ENCODE results near the gene HPD. TPM values are rescaled to one million over a fixed set of nuclear protein-coding genes. Genes with fewer than 3 reads are reported as not detected.

The HPD gene
- total and polyA plus RNA-seq, 2 donors (not counting 3 experiments of a cell fraction or from before 2014, with no cell fraction given) = not detected

DNA sequence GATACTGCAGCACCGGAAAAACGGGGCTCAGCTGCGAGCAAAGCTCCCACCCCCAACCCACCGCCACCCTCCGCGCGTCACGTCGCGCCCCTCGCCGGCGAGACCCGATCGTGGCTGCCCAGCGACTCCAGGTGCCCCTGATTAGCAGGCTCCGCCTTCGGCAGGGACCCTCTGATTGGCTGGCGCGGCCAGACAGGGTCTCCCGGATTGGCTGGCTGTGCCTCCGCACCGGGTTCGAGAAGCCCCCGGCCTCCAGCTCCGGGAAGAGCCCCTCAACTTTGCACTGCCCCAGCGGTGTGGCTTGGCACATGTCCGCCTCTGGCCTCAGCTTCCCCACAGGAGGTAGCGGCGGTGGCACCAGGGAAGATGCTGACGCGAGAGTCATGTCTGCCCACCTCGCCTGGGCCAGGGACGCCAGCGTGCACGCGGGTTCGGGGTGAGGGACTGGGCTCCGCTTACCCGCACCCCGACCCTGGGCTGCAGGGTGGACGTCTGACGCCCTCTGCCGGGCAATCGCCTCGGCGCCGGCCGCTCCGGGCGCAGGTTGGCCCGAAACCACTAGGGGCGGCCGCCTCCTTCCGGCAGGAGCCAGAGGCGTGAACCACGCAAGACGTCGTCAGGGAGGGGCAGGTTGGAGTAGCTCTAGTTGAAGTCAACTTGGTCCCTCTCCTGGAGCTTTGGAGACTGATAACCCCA, 64.7 kb downstream of the HPD start:
- peak overlapping the region; percentile 22 to 43 (median 43) for H3K4me3 ChIP-seq (replicated peaks in 1 of 3; ENCODE audit: insufficient read depth in 1 of 3, low read depth in 1 of 3, low read length in 3 of 3)
- H3K9ac ChIP-seq (replicated peaks; ENCODE audit: extremely low read depth, insufficient read depth, low read length) = peak overlapping the region; percentile 38
- peaks cover 20% of the 10 kb centered on the region for H3K79me2 ChIP-seq (ENCODE audit: control insufficient read depth, insufficient read depth, low read length)
- no peaks in the 10 kb centered on the region for H3K9me1 ChIP-seq (replicated peaks; ENCODE audit: control insufficient read depth, extremely low read depth, insufficient read depth, low read length)
- dilution Hi-C loops (cut with MboI; ENCODE audit: extremely low pct_ligation_motif_present, low sequenced_read_pairs) (no loop called here), intact Hi-C loops (cut with micrococcal nuclease) (loop anchor here (1.0 to 5.0 kb wide), 5 partner anchors 18 to 212 kb away; partner anchors contain the start of gene KDM2B)
- no peaks in the 10 kb centered on the region for H4K20me1 ChIP-seq (replicated peaks; ENCODE audit: control insufficient read depth, extremely low read depth, insufficient read depth, low read length)
- no TSS peak for BruUV-seq (replicated peaks)
- H3K9me3 ChIP-seq (replicated peaks; ENCODE audit: control insufficient read depth, insufficient read depth, low read length) = no peaks in the 10 kb centered on the region
- POLR2A ChIA-PET = interaction anchor here (0.9 to 5.7 kb wide), 3 partner anchors 9 to 17 kb away, joined by 4 to 37 read pairs (median 8); no protein-coding TSS in a partner anchor
- peak overlapping the region; percentile 1 for H3K27ac ChIP-seq (ENCODE audit: insufficient read depth, low read depth, low read length)
- peak overlapping the region; percentile 70 for H2AFZ ChIP-seq (ENCODE audit: low read depth, low read length)
- peaks cover 45% of the 10 kb centered on the region for H3K4me1 ChIP-seq (ENCODE audit: control insufficient read depth, extremely low read depth, insufficient read depth, low read length)
- DNase-seq (ENCODE audit: low read depth, low spot score) = peak; percentile 94
- peak; percentile 82 for TF ChIP-seq POLR2AphosphoS5 (IDR thresholded peaks at IDR 0.05; ENCODE audit: insufficient read depth, low read depth, low read length)
- TF ChIP-seq, protein P1, sequence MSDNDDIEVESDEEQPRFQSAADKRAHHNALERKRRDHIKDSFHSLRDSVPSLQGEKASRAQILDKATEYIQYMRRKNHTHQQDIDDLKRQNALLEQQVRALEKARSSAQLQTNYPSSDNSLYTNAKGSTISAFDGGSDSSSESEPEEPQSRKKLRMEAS (IDR thresholded peaks at IDR 0.05; ENCODE audit: insufficient read depth, insufficient read length) = peak; percentile 36
- no peak for TF ChIP-seq EZH2 (IDR thresholded peaks at IDR 0.05; ENCODE audit: borderline replicate concordance, low read depth, low read length, severe bottlenecking)
- TF ChIP-seq POLR2A (IDR thresholded peaks at IDR 0.05; ENCODE audit: low read depth, low read length) = peak; percentile 80
- TF ChIP-seq, protein P2, sequence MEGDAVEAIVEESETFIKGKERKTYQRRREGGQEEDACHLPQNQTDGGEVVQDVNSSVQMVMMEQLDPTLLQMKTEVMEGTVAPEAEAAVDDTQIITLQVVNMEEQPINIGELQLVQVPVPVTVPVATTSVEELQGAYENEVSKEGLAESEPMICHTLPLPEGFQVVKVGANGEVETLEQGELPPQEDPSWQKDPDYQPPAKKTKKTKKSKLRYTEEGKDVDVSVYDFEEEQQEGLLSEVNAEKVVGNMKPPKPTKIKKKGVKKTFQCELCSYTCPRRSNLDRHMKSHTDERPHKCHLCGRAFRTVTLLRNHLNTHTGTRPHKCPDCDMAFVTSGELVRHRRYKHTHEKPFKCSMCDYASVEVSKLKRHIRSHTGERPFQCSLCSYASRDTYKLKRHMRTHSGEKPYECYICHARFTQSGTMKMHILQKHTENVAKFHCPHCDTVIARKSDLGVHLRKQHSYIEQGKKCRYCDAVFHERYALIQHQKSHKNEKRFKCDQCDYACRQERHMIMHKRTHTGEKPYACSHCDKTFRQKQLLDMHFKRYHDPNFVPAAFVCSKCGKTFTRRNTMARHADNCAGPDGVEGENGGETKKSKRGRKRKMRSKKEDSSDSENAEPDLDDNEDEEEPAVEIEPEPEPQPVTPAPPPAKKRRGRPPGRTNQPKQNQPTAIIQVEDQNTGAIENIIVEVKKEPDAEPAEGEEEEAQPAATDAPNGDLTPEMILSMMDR (IDR thresholded peaks at IDR 0.05; ENCODE audit: extremely low read depth in 1 of 2, insufficient read depth in 1 of 2, low read depth in 1 of 2, low read length in 2 of 2) = peak; percentile 100
- TF ChIP-seq JUN (IDR thresholded peaks at IDR 0.05; ENCODE audit: borderline replicate concordance, insufficient read depth, insufficient read length, low read depth) = no peak
- no peak for TF ChIP-seq FOS (IDR thresholded peaks at IDR 0.05; ENCODE audit: borderline replicate concordance, insufficient read depth, low read length)
- TF ChIP-seq GATA2 (IDR thresholded peaks at IDR 0.05; ENCODE audit: insufficient read depth, insufficient read length, low read depth, low read length) = no peak
- no peak for TF ChIP-seq MYC (IDR thresholded peaks at IDR 0.05; ENCODE audit: low read depth, low read length)
- CTCF ChIA-PET = interaction anchor here (0.6 to 12.7 kb wide), 43 partner anchors 13 to 242 kb away, joined by 3 to 774 read pairs (median 8); partner anchors contain the start of genes CFAP251, PSMD9, SETD1B and TMEM120B
- H3K36me3 ChIP-seq (ENCODE audit: control insufficient read depth in 2 of 2, extremely low read depth in 1 of 2, insufficient read depth in 2 of 2, low read length in 2 of 2) = peaks cover 2 to 16% of the 10 kb centered on the region in 2 experiments
- no peaks in the 10 kb centered on the region for H3K27me3 ChIP-seq (ENCODE audit: control insufficient read depth in 2 of 2, insufficient read depth in 2 of 2, low read length in 2 of 2)
- peak overlapping the region; percentile 49 for H3K4me2 ChIP-seq (ENCODE audit: insufficient read depth, low read length)
- peak; percentile 91 for FAIRE-seq
